NCI-H748 (cell line): Measurements from ENCODE around the gene DDIT4L.
"Not testable (repeated sequence)": the region's sequence is repeated elsewhere in the genome, so short reads cannot be mapped to it uniquely, and the experiment has no call there.

Source experiments
- DNase-seq: peaks from one replicate; lab custom pipeline; 2025; ENCODE audit not compliant: unreplicated experiment; lab: John Stamatoyannopoulos, UW

The DDIT4L gene, protein sequence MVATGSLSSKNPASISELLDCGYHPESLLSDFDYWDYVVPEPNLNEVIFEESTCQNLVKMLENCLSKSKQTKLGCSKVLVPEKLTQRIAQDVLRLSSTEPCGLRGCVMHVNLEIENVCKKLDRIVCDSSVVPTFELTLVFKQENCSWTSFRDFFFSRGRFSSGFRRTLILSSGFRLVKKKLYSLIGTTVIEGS

GRCh38 chr4:100189820-100190642 lies at the start of gene DDIT4L:
Gene DDIT4L, minus strand, starts transcription at chr4:100190468. Its CDS starts 485 bp downstream, at chr4:100189983.
- DNase-seq, result peak; percentile 53

DNA sequence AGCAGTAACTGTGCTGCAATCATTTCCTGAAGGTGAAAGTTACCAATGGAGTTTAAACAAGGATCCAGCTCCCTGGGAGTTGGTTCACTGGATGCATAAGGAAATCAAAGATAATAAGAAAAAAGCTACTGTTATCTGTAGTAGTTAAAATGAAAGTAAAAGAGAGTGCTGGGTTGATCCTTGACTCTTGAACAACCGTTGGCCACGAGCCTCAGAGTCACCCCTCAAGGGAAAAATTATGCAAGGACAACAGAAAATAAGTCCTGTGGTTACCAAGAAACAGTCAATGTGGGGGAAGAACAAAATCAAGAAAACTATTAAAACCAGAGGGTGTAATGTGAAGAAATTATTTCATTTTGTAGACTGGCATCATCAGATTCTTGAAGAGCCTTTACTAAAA lies 49.7 kb upstream of the DDIT4L start:
- no peak for DNase-seq

DNA sequence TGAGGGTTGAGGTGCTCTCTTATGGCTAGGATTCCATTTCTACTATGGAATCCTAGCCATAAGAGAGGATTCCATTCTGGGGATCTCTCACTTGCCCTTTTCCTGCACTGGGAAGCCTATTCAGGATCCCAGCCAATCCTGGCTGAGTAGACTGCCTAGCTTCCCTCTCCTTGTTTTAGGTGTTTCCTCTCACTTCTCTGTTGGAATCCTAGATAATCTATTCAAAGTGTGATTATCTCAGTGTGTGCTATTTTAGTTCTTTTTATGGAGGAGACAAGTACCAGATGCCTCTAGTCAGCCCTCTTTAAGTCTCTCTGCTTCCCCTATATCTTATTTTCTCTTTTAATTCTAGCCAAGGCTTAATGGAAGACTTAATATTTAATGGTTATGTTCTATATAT lies 34.5 kb upstream of the DDIT4L start:
- no peak for DNase-seq

DNA sequence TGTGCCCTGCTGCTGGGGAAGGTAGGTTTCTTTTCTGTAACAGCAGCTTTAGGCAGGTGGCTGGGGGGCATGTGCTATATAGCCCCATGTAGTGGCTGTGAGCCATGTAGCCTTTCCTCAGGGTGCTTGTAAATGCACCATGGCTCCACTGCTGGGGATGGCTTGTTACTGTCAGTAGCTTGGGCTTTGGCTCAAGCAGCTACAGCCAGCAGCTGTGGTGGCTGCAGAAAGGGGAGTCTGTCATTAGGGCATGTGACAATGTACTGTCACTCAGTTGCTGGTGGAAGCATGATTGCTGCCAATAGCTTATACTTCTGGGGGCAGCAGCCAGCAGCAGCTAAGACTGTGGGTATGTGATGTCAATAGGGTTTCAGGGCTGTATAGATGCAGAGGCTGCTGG lies 33.9 kb upstream of the DDIT4L start:
- DNase-seq, result no peak

GRCh38 chr4:100208964-100209363 lies 18.7 kb upstream of the DDIT4L start:
- DNase-seq, result no peak

GRCh38 chr4:100208459-100208858 lies 18.2 kb upstream of the DDIT4L start:
- DNase-seq, result no peak

GRCh38 chr4:100206850-100207249 lies 16.6 kb upstream of the DDIT4L start:
- no peak for DNase-seq

DNA sequence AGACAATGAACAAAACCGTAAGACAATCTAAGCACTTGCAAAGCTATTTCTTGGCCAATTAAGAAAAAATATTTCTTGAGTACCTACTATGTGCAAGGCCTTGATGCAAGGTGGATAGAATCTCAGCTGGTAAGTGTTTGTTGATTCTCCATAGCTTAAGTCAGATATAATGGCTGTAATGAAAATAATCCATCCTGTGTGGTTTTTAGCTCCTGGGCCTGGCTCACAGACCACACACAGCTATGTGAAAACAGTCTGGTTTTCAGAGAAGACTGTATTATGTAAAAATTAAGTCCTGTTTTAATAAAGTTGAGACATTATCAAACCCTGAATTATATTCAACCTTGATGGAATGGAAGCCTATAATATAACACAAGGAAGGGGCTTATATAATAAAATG lies 7.8 kb upstream of the DDIT4L start:
- no peak for DNase-seq

GRCh38 chr4:100196388-100197071 lies 6.3 kb upstream of the DDIT4L start:
- not testable (repeated sequence) for DNase-seq

DNA sequence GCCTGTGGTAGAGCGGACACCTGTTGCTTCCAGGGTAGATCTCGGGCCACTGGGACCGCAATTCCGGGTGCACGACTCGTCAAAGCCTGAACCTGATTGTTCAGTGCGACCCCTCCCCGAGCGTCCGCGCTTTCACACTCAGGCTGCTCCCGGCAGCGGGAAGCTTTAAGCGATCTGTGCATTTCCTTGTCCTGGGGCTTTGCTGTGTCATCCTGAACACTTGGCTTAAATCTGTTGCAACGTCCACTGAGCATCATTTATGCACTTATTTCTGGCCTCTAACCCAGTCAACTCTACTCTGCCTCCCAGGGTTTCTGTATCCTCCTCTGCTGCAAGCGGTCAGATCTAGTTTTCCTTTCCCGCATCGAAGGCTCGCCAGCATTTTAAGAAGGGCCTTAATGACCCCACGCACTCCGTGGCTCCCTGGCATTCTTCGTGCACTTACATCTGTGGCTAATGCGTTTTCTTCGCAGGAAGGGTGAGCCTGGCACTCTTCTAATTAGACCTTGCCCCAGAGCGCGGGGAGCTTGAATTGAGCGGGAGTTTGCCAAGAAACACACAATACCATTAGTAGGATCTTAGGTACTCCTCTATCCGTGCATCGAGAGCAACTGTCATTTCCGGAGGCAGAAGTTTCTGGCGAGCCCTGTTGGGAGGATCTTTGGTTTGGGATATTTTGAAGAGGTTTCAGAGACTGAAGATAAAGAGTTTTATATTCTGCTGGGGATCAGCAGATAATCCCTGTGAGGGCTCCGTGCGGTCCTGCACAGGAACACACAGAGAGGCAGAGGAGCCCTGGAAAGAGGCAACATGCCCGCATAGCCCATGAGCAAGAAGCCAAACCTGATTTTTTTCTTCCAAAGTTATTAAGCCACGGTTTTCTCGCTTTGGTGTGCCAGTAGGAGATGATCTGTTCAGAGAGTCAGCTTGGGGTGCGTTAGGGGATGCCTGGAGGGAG lies 654 bp upstream of the DDIT4L start:
- DNase-seq, result peak; percentile 62

DNA sequence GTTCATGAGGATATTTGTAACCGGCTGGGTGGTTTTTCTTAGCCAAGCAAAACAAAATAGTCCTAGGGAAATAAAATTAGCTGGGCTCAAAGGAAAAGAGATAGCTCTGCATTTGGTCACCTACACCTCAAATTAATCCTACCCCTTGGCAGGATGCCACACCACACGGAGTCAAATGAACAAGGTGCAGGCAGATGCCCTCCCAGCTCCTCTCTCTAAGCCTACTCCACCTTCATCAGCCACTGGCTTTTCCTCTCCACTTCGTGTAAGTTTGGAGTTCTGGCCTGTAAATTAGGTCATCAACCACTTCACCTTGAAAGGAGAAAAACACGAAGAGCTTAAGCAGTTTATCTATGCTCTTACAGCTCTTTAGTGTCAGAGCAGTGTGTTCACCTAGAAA lies 1.4 kb downstream of the DDIT4L start:
- DNase-seq, result peak; percentile 45

- no peak for DNase-seq
Measured at GRCh38 chr4:100187781-100188180, 2.5 kb downstream of the DDIT4L start.

GRCh38 chr4:100184787-100185186 lies 5.5 kb downstream of the DDIT4L start:
- no peak for DNase-seq

DNA sequence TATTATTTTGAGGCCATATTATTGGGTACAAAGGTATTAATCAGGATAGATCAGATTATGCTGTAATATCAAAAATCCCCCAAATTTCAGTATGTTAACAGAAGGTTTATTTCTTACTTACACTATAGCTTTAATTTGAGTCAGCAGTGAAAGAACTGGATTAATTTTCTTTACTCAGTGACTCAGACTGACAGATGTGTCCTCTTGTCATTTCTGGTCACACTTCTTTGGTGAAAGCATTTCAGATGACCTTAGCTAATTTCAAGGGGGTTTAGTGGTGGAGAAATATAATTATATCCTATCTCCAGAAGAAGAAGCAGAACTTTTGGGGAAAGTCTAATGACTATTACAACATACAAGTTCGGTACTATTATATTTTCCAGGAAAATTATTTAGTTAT lies 12.4 kb downstream of the DDIT4L start:
- no peak for DNase-seq

DNA sequence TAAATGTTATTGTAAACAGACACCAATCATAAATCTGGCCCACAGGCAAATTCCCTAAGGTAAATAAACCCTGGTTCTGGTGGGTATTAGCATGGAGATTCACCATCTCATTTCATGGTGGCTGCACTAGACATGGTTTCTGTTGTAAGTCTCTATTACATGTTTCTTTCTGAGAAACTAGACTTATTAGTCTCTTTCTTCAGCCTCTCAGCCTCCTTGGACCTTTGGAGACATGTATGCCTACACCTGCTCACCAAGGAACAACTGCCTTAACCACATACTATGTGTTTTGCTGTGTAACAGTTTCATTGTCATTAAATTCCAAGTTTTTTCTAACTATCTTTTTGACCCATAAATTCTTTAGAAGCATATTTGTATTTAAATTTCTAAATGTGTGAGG lies 13.1 kb downstream of the DDIT4L start:
- no peak for DNase-seq

- DNase-seq, result no peak
Measured at GRCh38 chr4:100175858-100176257, 14.4 kb downstream of the DDIT4L start.

DNA sequence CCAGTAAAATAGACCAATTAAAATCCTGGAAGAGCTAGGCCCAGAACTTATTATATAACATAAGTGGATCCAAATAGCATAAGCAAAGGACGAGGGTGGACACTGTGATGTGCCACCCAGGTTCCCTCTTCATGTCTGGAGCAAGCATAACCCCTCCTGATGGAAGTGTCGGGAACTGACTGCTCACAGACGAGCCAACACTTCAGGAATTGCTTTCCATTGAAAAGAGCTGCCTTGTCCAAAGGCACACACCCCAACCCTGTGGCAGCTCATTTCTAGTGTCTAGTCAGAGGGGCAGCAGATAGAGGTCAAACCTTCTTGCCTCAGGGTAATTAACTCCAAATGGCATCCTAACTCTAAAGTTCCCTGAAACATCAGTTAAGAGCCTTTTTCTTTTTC lies 15.3 kb downstream of the DDIT4L start:
- no peak for DNase-seq

DNA sequence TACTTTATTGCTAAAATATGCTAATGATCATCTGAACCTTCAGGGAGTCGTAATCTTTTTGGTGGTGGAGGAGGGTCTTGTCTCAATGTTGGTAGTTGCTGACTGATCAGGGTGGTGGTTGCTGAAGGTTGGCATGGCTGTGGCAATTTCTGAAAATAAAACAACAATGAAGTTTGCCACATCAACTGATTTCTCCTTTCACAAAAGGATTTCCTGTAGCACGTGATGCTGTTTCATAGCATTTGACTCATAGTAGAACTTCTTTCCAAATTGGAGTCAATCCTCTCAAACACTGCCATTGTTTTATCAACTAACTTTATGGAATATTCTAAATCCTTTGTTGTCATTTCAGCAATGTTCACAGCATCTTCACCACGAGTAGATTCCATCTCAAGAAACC lies 19.3 kb downstream of the DDIT4L start:
- DNase-seq, result no peak

- no peak for DNase-seq
Measured at GRCh38 chr4:100169491-100170485, 20.5 kb downstream of the DDIT4L start.

DNA sequence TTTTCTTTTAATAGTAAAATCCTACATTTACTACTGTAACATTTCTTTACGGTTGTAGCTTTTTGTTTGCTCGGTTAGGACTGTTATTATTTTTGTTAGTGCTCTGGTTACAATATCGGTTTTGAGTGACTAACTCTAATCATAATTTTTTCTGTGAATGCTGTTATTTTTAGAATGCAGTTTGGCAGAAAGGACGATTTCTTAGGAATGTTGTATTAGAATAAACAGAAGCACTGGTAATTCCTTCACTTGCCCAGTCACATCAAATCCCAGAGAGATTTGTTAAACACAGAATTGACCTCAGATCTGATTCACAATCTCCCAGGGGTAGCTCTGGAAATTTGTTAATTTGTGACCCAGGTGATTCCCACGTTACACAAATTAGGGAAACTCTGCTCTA lies 21.7 kb downstream of the DDIT4L start:
- DNase-seq, result no peak
